Peyer's patch (tissue), 4 donors: Measurements from ENCODE around the gene BLVRB.
A peak's percentile ranks its signal among the peaks of the same experiment; 100 is the strongest.

ENCODE experiments used
- POLR2A ChIP-seq, 2 donors: fragments of 450-650 bp; IDR thresholded peaks; one replicate each; pipeline ENCODE4 v1.5.1; 2017; ENCODE audit warnings: antibody characterized with exemption in 2 of 2, mild to moderate bottlenecking in 2 of 2, moderate library complexity in 2 of 2
- TF ChIP-seq, protein P1 (sequence below), 6 experiments: fragments of 450-650 bp in 4 of 6; fragments of 200-600 bp in 2 of 6; sonication (generic) in 1 of 6; IDR thresholded peaks; one replicate each; pipeline ENCODE4 v1.5.1; 2017 to 2019; ENCODE audit warnings: antibody characterized with exemption in 6 of 6, mild to moderate bottlenecking in 3 of 6, moderate library complexity in 1 of 6

DNA sequence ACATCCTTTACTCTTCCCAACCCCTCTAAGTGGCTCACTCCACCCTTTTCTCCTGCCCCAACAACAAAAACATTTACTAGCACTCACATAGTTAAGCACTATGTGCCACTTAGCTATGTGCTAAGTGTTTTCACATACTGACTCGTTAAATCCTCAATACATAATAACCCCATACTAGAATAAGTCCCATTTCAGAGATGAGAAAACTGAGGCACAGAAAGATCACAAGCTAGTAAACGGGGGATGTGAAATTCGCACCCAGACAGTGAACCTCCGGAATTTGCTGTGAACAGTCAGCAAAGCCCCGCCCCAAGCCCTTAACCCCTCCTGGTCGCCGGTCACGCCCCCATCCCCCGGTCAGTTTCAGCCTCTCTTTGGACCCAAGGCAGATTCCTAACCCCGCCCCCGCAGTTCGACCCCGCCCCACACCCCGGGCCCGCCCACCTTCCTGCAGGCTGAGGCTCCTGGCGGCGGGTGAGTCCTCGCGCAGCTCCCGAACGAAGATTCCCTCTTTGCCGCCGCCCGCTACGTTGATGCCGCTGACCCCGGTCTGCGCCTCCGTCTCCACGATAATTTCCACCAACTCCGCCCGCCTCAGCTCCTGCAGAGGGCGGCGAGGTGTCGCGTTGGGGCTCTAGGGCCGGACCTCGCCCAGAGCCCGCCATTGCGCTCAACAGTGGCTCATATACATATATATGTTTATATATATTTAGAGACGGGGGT is 62.1 kb downstream of the BLVRB start:
- TF ChIP-seq, protein P1, sequence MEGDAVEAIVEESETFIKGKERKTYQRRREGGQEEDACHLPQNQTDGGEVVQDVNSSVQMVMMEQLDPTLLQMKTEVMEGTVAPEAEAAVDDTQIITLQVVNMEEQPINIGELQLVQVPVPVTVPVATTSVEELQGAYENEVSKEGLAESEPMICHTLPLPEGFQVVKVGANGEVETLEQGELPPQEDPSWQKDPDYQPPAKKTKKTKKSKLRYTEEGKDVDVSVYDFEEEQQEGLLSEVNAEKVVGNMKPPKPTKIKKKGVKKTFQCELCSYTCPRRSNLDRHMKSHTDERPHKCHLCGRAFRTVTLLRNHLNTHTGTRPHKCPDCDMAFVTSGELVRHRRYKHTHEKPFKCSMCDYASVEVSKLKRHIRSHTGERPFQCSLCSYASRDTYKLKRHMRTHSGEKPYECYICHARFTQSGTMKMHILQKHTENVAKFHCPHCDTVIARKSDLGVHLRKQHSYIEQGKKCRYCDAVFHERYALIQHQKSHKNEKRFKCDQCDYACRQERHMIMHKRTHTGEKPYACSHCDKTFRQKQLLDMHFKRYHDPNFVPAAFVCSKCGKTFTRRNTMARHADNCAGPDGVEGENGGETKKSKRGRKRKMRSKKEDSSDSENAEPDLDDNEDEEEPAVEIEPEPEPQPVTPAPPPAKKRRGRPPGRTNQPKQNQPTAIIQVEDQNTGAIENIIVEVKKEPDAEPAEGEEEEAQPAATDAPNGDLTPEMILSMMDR (IDR thresholded peaks at IDR 0.05), result peak in 4 of 6 experiments; percentile 8 to 27 (median 14)
- peak in 1 of 2 donors; percentile 33 for TF ChIP-seq POLR2A (IDR thresholded peaks at IDR 0.05)
